Upper lobe of left lung (tissue), 6 donors: Measurements from ENCODE around the gene KCNG4. TPM values are rescaled to one million over a fixed set of nuclear protein-coding genes. Genes with fewer than 3 reads are reported as not detected.

Experiments used
- ATAC-seq, 2 donors: fragments of 200-7000 bp; cut with Tn5 transposase; one replicate each; pipeline ENCODE4 v1.9.1; 2022; ENCODE audit warnings: mild to moderate bottlenecking in 2 of 2, moderate library complexity in 2 of 2; ENCODE audit not compliant: low FRiP score in 2 of 2
- DNase-seq, 2 donors: peaks; one replicate each; pipeline ENCODE4 v3.0.0-alpha.2; 2019 to 2020
- H3K27ac ChIP-seq, 4 donors: fragments of 200-600 bp; sonication (generic); one replicate each; pipeline ENCODE4 v1.5.1; 2016 to 2019
- H3K27me3 ChIP-seq, 4 donors: fragments of 200-600 bp; sonication (generic); one replicate each; pipeline ENCODE4 v1.5.1; 2017 to 2019
- H3K36me3 ChIP-seq, 4 donors: fragments of 200-600 bp; sonication (generic); one replicate each; pipeline ENCODE4 v1.5.1; 2016 to 2019
- H3K4me1 ChIP-seq, 4 donors: fragments of 200-600 bp; sonication (generic); one replicate each; pipeline ENCODE4 v1.5.1; 2018 to 2019
- H3K4me3 ChIP-seq, 4 donors: fragments of 200-600 bp; sonication (generic); one replicate each; pipeline ENCODE4 v1.5.1; 2017 to 2019; ENCODE audit warnings: mild to moderate bottlenecking in 2 of 4, moderate library complexity in 1 of 4
- H3K9me3 ChIP-seq, 4 donors: fragments of 200-600 bp; sonication (generic); one replicate each; pipeline ENCODE4 v1.5.1; 2018 to 2019
- CTCF ChIP-seq, 6 experiments: fragments of 450-650 bp in 4 of 6; fragments of 200-600 bp in 2 of 6; sonication (generic) in 2 of 6; IDR thresholded peaks; one replicate each; pipeline ENCODE4 v1.5.1; 2016 to 2019; ENCODE audit warnings: antibody characterized with exemption in 6 of 6
- EP300 ChIP-seq, 4 donors: sonication (generic); formaldehyde crosslinking; IDR thresholded peaks; one replicate each; pipeline ENCODE4 v1.5.1; 2017; ENCODE audit warnings: antibody characterized with exemption in 4 of 4, control low read depth in 2 of 4
- POLR2A ChIP-seq, 4 donors: fragments of 450-650 bp; IDR thresholded peaks; one replicate each; pipeline ENCODE4 v1.5.1; 2016 to 2017; ENCODE audit warnings: antibody characterized with exemption in 4 of 4, mild to moderate bottlenecking in 2 of 4
- POLR2AphosphoS5 ChIP-seq, 2 donors: sonication (generic); formaldehyde crosslinking; IDR thresholded peaks; one replicate each; pipeline ENCODE4 v1.5.1; 2017; ENCODE audit warnings: antibody characterized with exemption in 2 of 2
- WGBS, 2 donors: methylation state at CpG; one replicate each; pipeline ENCODE4 v1.1.5; 2017 to 2018; 5-methylcytosine and 5-hydroxymethylcytosine counted together
- total RNA-seq, 6 donors: library from RNA; depleted of rRNA in 4 of 6; stranded (reverse); fragments of >200 nt in 4 of 6; gene quantifications; one replicate each; pipeline versions ENCODE4 v1.1.0 to v1.2.1, GENCODE V29; 2016 to 2021
- donor health status: DM: no; HTN: no; CAD: no; lungs with moderate emphysema.
- donor health status: DM: no; HTN: yes; CAD: no; lungs with severe emphysema.

The KCNG4 gene
- total RNA-seq, 6 donors from 2014 or later, result not detected

GRCh38 chr16:84190731-84191388, 49.0 kb downstream of the KCNG4 start, which contains the start of gene ADAD2:
Gene ADAD2 (plus strand): TSS chr16:84191157. CDS start chr16:84191231, 74 bp downstream.
- TF ChIP-seq POLR2A (IDR thresholded peaks at IDR 0.05), result no peak
- TF ChIP-seq POLR2AphosphoS5 (IDR thresholded peaks at IDR 0.05), result no peak
- no peak for TF ChIP-seq CTCF (IDR thresholded peaks at IDR 0.05)
- TF ChIP-seq EP300 (IDR thresholded peaks at IDR 0.05), result no peak
- H3K9me3 ChIP-seq, result no peaks in the 10 kb centered on the region
- H3K4me1 ChIP-seq, result peaks cover 3 to 12% (median 4%) of the 10 kb centered on the region in 4 donors
- H3K27ac ChIP-seq, result no peak within 1 kb of the TSS
- ATAC-seq (no peak), DNase-seq (peak in 1 of 2 donors; percentile 76)
- no peaks in the 10 kb centered on the region for H3K27me3 ChIP-seq
- 90 to 94% methylated on average over 24 to 34 of the region's 47 CpGs for WGBS, 2 donors
- H3K4me3 ChIP-seq, result no peak within 1 kb of the TSS
- no peaks in the 10 kb centered on the region for H3K36me3 ChIP-seq

DNA sequence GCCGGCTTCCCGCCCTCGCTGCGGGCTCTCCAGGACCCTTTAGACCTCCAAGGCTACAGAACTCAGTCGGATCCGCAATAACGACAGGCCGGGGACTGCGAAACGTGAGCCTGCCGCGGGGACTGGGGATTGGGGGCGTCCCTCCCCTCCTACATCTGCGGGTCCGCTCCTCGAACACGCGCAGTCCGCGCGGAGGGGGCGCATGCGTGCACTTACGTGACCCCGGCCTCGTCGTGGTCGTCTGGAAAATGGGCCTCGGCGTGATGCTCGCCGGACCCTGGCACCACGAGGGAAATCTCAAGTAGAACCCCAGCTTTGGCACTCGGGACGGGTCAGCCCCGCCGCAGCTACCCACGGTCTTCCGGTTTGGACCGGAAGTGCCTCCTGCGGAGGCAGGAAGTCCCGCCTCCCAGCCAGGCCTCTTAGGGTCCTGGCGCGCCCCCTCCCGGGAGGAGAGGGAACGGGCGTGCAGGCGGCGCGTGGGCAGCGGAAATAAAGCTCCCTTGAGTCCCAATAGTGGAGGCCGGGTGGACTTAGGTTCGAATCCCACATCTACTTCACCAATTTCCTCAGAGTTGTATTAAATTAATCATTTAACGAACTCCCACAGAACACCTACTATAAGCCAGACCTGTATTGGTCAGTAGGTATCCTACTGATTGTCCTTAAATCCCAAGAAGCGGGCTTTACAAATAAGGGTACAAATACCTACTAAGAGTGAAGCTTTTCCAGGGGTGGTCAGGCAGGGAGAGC, 53.0 kb downstream of the KCNG4 start, which contains the start of gene TAF1C:
TAF1C (minus strand) TSS at position 373 of the 753 bp plus-strand sequence. CDS start 2,069 bp downstream, outside the sequence.
- TF ChIP-seq POLR2A (IDR thresholded peaks at IDR 0.05) (peak in 2 of 4 donors; percentile 26 to 72), EP300 (IDR thresholded peaks at IDR 0.05) (peak in 1 of 4 donors; percentile 35), CTCF (IDR thresholded peaks at IDR 0.05) (peak; percentile 91 to 98 (median 96)), POLR2AphosphoS5 (IDR thresholded peaks at IDR 0.05) (peak; percentile 62 to 85)
- peak; percentile 95 to 98 for DNase-seq
- 2 to 3% methylated on average over 35 to 49 of the region's 55 CpGs for WGBS, 2 donors

GRCh38 chr16:84184775-84185174, 55.0 kb downstream of the KCNG4 start:
- peak overlapping the region; percentile 62 to 88 (median 67) for H3K27ac ChIP-seq
- H3K27me3 ChIP-seq, result no peaks in the 10 kb centered on the region
- H3K4me3 ChIP-seq, result peak overlapping the region in 1 of 4 donors; percentile 75
- H3K4me1 ChIP-seq, result peaks cover 15 to 48% (median 30%) of the 10 kb centered on the region in 4 donors
- peaks cover 21 to 48% (median 42%) of the 10 kb centered on the region in 4 donors for H3K36me3 ChIP-seq
- H3K9me3 ChIP-seq, result no peaks in the 10 kb centered on the region
- no peak for TF ChIP-seq CTCF (IDR thresholded peaks at IDR 0.05)
- no peak for TF ChIP-seq POLR2AphosphoS5 (IDR thresholded peaks at IDR 0.05)
- no peak for TF ChIP-seq POLR2A (IDR thresholded peaks at IDR 0.05)
- no peak for TF ChIP-seq EP300 (IDR thresholded peaks at IDR 0.05)
- ATAC-seq (no peak), DNase-seq (peak in 1 of 2 donors; percentile 37)
- 69 to 70% methylated on average over 10 of the region's 10 CpGs for WGBS, 2 donors

More for the DNA sequence above, 53.0 kb downstream of the KCNG4 start, which contains the start of gene TAF1C:
- no peaks in the 10 kb centered on the region for H3K9me3 ChIP-seq
- peaks cover 10 to 28% (median 21%) of the 10 kb centered on the region in 4 donors for H3K36me3 ChIP-seq
- no peaks in the 10 kb centered on the region for H3K27me3 ChIP-seq
- peak within 1 kb of the TSS; percentile 75 to 96 (median 90) for H3K4me3 ChIP-seq
- peak within 1 kb of the TSS; percentile 70 to 89 (median 86) for H3K27ac ChIP-seq
- peak; percentile 94 to 98 for ATAC-seq
- peaks cover 15 to 40% (median 30%) of the 10 kb centered on the region in 4 donors for H3K4me1 ChIP-seq

DNA sequence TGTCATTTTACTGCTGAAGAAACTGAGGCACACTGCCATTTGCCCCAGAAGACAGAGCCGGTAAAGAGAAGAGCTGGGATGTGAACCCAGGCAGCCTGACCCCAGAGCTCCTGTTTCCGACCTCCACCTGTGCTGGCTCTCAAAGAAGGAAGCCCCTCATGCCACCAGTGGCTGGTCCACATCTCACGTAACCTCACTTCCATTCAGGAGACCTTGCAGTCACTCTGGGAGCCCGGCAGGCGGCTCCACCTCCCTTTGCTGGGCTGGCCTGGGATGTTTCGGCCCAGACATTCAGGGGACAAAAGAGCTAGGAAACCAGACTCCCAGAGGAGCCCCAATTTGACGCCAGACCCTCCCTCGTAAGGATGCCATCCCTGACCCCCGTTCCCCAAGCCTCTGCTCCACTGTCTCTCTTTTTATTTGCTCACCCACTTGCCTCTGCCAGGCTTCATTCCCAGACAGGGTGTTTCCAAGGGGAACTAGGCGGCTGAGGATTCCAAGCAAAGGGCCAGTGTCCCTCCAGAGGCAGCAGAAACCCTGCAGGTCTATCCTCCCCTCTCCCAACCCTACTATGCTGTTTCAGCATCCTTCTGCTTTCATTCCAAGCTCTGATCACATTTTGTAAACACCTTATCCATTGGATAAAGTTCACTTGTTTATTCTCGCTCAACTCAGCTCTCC, 55.8 kb downstream of the KCNG4 start:
- peaks cover 15 to 55% (median 30%) of the 10 kb centered on the region in 4 donors for H3K4me1 ChIP-seq
- ATAC-seq (no peak), DNase-seq (no peak)
- H3K27ac ChIP-seq, result peak overlapping the region; percentile 62 to 88 (median 67)
- TF ChIP-seq CTCF (IDR thresholded peaks at IDR 0.05) (peak in 2 of 6 experiments; percentile 23 to 35), EP300 (IDR thresholded peaks at IDR 0.05) (no peak), POLR2A (IDR thresholded peaks at IDR 0.05) (no peak), POLR2AphosphoS5 (IDR thresholded peaks at IDR 0.05) (no peak)
- no peaks in the 10 kb centered on the region for H3K27me3 ChIP-seq
- WGBS, 2 donors, result 76 to 77% methylated on average over 6 to 11 of the region's 11 CpGs
- H3K9me3 ChIP-seq, result no peaks in the 10 kb centered on the region
- peaks cover 27 to 56% (median 49%) of the 10 kb centered on the region in 4 donors for H3K36me3 ChIP-seq
- peak overlapping the region in 1 of 4 donors; percentile 75 for H3K4me3 ChIP-seq
